Ramos (cell line): ENCODE measurements around the gene TENT4B.

Experiments
- in situ Hi-C: fragments of 300-500 bp; cut with MboI; formaldehyde crosslinking; loops from one replicate; pipeline ENCODE4 v1.14.3; 2022; ENCODE audit warnings: low sequenced_read_pairs; ENCODE audit not compliant: unreplicated experiment

The TENT4B gene

GRCh38 chr16:50266337-50267091, 113.4 kb downstream of the TENT4B start, which contains the start of gene ADCY7:
Gene ADCY7 (plus strand): TSS chr16:50266551. CDS start chr16:50288180, 21,629 bp downstream.
- in situ Hi-C loops, result no loop called here

- in situ Hi-C loops, result no loop called here
Observed at GRCh38 chr16:50267151-50267631, 114.1 kb downstream of the TENT4B start.

- in situ Hi-C loops, result no loop called here
Observed at GRCh38 chr16:50267651-50268050, 114.5 kb downstream of the TENT4B start.

DNA sequence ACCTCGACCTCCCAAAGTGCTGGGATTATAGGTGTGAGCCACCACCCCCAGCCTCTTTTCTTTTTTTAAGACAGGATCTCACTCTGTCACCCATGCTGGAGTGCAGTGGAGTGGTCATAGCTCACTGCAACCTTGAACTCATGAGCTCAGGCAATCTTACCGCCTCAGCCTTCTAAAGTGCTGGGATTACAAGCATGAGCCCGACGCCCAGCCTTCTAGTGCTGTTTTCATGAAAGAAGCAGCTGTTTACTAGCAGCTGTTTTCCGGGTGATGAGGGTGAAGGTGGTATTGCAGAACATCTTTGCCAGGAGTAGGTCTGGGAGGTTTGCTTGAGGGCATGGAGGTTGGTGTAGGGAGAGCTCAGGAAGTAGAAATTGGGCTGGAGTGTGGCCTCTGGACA, 115.2 kb downstream of the TENT4B start:
- in situ Hi-C loops, result no loop called here

DNA sequence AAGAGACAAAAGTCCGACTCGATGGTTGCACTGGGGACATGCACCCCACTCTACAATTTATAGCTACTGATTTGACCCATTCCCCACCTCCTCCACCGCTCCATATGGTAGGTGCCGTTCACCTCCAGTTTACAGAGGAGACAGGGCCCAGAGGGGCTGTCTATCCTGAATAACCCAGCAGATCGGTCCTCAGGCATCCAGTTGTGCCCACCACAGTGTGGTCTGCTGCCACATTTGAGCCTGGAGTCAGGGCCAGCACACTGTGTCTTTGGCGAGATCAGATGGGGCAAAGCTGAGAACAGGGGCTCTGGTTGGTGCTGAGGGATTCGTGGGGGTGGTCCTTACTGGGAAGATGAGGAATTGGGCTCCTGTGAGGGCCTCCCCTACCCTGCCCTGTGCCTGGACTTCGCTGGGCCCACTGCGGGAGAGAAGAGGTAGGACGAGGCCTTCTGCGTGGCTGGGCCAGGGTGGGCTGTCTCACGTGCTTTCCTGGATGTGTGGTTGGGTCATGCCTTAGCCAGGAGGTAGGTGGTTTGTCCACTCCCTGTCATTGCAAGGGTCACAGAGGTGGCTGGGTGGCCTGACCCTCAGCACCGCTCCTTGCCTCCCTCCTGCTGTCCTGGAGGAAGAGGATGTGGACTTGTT, 116.1 kb downstream of the TENT4B start:
- in situ Hi-C loops, result no loop called here

- in situ Hi-C loops, result no loop called here
Observed at GRCh38 chr16:50269769-50270509, 116.8 kb downstream of the TENT4B start.

DNA sequence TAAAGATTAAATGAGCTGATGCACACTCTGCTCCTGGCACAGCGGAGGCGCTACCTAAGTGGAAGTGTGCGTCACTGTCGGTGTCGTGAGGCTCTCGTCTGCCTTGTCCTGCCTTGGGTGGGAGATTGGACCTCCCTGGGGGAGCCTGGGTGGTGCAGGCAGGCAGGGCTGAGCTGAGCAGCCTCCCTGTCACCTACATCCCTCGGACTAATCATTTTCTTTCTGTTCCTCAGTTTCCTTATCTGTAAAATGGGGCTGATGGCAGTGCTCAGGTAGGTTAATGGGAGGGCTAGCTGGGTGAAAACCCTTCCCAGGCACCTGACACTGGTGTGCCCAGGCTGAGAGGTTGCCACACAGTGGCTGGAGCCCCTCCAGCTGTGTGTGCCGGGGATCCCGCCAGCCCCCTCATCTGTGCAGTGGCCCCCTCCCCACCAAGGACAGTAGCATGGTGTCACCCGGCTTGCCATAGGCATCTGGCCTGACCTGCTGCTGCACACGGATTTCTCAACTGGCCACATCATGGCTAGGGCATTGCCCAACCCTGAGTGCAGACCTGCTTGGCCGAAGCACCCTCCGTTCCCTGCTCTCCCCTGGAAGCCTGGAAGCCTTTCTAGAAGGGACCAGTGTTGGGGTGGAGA, 117.5 kb downstream of the TENT4B start:
- in situ Hi-C loops, result no loop called here

- in situ Hi-C loops, result no loop called here
Observed at GRCh38 chr16:50271148-50272041, 118.3 kb downstream of the TENT4B start.

DNA sequence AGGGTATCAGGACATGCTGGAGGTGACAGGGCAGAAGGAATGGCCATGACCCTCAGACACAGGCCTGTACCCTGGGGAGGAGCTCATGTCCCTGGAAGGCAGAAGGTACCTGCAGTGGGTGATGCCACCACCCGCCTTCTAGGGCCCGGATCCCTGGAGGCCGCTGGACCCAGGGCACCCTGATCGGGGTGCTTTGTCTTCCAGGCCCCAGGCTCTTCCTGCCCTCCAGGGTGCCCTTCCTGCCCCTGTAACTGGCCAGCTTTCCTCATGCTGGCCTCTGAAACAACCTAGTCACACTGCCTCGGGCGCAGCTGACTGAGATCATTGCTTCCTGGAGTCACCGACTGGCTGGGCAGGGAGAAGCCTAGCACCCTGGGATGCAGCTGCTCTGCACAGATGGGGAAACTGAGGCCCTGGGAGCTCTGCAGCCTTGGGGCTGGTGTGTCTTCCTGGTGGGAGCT, 119.0 kb downstream of the TENT4B start:
- in situ Hi-C loops, result no loop called here

DNA sequence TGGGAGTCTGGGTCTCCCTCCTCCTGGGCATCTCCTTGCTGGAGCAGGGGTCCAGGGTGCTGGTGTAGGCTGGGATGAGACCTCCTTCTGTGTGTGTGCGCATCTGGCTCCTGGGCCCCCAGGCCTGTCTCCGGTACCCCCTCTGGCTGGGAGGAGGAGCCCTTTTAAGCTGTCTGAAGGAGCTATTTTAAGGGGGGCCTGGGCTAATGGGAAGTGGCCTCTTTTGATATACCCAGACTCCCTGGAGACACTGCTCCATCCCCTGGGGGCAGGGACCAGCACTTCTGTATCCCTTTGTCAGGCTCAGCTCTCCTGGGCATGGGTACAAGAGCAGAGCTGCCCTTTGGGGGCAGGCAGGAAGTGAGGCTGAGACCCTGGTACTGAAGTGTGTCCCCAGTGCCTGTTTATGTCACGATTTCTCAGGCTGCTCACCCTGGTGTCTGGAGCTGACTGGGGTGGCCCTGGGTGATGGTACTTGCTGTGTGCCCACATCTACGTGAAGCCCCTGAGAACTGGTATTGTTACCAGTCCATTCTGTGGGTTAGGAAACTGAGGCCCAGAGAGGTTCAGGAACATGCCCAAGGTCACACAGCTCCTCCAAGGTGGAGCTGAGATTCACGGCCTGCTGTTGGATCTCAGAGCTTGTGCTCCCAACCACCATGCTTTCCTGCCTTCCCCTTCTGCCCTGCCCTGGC, 119.7 kb downstream of the TENT4B start:
- in situ Hi-C loops, result no loop called here

GRCh38 chr16:50273382-50273690, 120.2 kb downstream of the TENT4B start:
- in situ Hi-C loops, result no loop called here

DNA sequence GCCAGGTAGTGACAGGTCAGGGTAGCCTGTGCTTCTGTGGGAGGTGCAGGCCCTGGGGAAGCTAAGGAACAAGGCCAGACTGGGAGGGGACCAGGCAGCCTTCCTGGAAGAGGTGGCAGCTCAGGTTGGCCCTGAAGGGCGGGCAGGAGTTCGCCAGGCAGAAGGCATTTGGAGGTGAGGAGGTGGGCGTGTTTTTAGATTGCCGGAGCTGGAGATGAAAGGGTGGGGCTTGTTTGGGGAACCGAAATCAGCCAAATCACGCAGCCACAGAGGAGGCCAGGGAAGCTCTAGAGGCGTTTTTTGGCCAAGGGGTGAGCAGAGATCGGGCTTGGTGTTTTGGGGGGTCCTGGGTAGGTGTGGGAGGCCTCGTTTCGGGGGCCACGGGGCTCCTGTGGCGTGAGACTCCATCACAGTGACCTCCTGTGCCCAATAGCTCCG, 120.8 kb downstream of the TENT4B start:
- in situ Hi-C loops, result no loop called here

DNA sequence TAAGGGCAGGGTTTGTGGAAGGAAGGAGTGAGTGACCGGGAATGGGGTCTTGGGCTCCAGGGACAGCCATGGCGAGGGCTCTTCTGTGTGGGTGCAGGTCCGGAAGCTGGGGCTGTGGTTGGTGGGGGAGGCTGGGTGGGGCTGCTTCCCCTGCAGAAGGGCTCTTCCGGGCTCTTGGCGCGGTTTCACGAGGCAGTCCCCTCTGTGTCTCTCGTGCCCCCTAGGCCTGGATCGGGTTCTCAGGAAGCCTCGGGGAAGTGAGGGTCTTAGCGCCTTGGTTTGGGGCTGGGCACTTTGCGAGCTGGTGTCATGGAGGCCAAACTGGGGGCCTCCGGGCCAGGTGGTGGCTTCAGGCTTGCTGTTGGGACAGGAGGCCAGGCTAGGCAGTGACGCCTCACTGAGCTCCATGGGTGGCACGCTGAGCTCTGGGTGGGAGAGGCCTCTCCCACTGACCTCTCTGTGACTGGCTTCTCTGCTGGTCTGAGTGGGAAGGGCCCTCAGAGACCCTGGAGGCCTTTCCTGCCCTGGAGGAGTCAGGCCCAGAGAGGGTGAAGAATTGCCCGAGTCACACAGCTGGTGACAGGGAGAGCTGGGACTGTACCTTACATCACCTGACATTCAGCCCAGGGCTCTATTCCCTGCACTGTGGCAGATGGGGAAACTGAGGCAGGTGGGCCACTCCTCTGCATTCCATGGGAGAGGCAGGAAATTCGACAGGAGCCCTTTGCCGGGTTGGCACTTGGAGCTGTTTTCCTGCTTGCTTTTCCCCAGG, 121.4 kb downstream of the TENT4B start:
- in situ Hi-C loops, result no loop called here

DNA sequence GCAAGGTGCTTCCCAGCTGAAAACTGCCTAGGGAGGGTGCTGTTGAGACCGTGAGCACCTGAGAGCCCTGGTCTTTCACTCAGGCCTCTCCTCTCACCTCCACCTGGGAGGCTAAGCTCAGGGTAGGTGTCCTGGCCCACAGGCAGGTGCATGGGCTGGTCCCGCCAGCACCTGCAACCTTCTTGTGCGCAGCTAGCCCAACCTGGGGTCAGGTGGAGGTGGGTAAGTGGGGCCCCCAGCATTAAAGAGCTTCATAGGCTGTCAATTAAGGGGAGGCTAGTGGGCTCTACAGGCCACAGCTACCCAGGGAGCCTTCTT, 122.0 kb downstream of the TENT4B start:
- in situ Hi-C loops, result no loop called here

DNA sequence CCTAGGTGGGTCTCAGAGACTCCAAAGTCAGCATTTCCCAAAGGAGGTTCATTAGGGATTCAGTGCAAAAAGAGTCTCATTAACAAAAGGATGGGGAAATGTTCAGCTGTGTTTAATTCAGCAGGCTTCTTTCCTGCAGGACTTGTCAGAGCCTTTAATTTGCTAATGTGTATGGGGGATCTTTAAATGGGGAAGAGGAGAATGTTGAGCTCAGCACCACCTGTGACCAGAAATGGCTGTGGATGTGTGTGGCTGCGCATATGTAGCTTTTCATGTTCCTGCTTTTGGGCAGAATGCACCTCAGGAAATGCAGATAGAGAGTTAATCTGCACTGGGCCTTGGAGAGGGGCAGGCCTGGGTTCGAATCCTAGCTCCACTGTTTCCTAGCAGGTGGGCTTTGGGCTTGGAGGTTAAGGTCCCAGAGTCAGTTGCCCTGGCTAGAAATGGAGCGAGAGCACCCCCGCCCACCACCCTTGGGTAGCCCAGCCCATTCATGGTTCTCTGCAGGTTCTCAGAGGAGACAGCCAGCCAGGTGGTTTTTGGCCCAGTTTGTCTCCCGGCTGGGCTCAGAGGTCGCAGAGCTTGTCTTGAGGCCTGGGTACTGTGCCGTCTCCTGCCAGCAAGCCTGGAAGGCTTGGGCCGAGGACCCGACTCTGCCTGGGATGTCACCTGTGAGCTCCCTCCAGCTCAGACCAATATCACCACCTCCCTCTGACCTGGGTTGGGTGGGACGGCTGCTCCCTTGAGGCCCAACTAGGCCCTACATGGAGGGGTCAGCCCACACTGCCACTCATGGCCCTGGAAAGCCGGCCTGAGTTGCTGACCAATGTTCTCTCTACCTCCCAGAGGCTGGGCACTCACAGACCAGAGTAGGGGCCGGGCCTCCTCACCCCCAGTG, 122.6 kb downstream of the TENT4B start:
- in situ Hi-C loops, result no loop called here

- in situ Hi-C loops, result no loop called here
Observed at GRCh38 chr16:50276326-50276640, 123.2 kb downstream of the TENT4B start.

DNA sequence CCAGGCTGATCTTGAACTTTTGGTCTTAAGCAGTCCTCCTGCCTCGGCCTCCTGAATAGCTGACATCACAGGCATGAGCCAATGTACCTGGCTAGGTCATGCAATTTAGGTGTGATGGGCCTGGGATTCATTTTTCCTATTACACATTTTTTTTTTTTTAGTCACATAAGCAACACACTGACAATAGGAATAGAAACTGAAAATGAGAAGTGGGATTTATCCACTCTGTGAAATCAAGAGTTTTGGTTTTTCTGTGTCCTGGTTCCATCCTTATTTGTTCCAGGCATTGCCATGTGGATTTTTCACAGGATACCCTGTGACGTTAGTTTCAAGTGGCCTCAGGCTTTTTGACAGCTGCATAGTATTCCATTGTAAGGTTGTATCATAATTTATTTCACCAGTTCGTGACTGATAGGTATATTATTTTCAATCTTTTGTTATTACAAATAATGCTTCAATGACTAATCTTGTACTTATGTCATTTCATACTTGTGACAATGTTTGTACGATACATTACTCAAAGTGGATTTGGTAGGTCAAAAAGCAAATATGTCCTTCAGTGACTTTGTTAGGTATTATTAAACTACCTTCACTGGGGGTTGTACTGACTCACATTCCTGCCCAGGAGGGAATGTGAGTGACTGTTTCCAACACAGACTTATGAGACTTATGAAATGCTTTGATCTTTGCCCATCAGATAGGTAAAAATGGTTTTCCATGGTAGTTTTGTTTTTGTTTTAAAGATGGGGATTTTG, 123.9 kb downstream of the TENT4B start:
- in situ Hi-C loops, result no loop called here
